Stimulated activated CD8-positive, alpha-beta memory T cell treated with anti-CD3 and anti-CD28 coated beads, Interleukin-4, amount 100 ng/mL, for 48 hours (primary cell): ENCODE data around the gene SLC35D3.
"Not testable (repeated sequence)": the region's sequence is repeated elsewhere in the genome, so short reads cannot be mapped to it uniquely, and the experiment has no call there.

ENCODE experiments used
- DNase-seq: peaks from one replicate; pipeline ENCODE4 v3.0.0-alpha.2; 2020

The SLC35D3 gene

DNA sequence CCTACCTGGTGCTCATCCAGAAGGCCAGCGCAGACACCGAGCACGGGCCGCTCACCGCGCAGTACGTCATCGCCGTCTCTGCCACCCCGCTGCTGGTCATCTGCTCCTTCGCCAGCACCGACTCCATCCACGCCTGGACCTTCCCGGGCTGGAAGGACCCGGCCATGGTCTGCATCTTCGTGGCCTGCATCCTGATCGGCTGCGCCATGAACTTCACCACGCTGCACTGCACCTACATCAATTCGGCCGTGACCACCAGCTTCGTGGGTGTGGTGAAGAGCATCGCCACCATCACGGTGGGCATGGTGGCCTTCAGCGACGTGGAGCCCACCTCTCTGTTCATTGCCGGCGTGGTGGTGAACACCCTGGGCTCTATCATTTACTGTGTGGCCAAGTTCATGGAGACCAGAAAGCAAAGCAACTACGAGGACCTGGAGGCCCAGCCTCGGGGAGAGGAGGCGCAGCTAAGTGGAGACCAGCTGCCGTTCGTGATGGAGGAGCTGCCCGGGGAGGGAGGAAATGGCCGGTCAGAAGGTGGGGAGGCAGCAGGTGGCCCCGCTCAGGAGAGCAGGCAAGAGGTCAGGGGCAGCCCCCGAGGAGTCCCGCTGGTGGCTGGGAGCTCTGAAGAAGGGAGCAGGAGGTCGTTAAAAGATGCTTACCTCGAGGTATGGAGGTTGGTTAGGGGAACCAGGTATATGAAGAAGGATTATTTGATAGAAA is 2.0 kb downstream of the SLC35D3 start:
- DNase-seq: no peak

DNA sequence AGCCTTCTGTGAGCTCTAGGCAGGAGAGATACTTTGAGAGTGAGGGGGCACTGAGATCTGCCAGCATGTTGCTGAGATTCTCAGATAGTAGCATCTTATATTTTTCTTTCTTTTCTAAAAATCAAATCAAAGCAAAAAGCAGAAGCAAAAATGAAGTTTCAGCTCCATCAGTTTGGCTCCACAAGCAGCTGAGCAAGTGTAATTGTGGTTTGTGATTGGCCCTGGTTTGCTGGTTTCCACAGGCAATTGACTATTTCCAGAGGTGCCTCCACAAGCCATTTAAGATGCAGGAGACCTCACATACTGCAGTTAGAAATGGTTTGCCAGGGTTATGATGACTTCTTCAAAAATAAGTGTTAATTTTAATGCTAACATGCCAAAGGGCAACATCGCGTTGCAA is 4.3 kb downstream of the SLC35D3 start:
- DNase-seq: no peak

DNA sequence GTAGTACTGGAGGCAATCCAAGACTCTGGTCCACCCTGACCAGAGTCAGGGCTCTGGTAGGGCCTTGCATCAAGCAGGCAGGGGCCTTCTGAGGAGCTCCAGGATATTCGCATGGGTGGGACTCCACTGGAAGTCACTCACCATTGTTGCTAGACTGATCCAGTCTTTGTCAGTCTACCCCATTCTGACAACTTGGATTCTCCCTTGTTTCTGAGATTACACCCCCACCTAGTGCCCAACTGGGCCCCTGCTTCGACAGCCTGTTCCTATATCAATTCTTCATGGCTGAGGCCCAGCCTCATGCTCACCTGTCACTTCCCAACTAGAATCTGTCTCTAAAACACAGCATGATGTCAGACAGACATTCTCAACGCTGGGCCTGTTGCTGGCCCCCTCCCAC is 5.2 kb downstream of the SLC35D3 start:
- DNase-seq: peak; percentile 27

DNA sequence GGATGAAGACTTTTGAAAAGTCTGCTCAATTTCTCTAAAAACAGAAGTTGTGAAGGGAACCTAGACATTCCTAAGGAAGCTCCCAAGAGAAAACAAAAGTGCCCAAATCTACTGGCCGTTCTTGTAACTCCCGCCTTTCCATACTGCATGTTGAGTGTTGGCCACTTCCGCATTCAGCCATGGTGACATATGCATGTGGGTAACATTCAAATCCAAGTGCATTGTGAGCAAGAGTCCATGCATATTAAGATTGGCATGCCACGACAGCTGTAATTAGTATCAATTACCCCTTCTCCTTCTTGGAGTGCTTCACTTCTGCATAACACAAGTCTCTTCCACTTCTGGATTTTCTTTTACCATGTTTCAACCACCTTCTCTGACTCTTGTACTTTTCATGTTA is 8.4 kb downstream of the SLC35D3 start:
- DNase-seq: no peak

DNA sequence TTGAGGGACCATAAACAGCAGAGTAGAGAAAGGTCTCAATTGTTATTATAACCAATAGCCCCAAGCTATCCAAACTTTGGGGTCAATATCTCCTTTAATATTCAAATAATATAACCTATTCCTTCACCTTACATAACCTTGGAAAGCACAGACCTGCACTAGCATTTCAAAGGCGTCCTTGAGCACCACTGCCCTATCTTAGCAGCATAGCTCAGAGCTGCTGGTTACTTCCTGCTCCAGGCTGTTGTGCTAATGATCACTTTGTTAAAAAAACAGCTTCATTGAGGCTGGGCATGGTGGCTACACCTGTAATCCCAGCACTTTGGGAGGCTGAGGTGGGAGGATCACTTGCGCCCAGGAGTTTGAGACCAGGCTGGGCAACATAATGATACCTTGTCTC is 10.5 kb downstream of the SLC35D3 start:
- DNase-seq: no peak

DNA sequence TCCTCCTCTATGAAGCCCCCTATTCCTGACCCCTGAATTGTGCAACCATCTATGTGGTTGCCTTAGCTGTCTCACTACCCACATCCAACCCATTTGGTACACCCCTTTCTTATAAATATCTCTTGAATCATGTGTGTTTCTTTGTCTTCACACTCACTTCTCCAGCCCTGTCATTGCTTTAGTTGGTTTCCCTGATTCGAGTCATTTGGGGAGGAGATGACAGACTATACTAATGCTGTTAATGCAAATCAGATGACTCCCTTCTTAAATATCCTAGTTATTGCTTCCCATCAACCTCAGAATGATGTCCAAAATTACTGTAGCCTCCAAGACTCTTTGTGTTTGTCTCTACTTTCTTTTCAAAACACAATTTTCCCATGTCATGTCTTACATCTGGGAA is 23.0 kb downstream of the SLC35D3 start:
- DNase-seq: no peak

DNA sequence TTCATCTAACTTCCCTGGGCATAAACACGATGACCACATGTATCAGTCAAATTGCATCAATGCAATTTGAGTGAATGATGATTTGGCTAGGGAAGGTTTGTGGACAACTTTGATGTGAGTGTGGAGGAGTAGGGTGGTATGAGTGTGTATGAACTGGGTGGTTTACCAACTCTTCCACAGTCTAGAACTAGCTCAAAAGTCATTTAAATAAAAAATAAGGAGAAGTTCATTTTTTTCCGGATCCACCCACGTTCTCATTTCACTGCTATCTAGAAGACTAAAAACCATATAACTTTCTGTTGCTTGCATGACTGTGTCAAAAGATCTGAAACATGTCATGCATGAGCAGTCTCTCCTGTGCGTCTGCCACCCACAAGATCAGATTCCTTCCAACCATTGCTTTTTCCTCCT is 23.6 kb downstream of the SLC35D3 start:
- DNase-seq: no peak

DNA sequence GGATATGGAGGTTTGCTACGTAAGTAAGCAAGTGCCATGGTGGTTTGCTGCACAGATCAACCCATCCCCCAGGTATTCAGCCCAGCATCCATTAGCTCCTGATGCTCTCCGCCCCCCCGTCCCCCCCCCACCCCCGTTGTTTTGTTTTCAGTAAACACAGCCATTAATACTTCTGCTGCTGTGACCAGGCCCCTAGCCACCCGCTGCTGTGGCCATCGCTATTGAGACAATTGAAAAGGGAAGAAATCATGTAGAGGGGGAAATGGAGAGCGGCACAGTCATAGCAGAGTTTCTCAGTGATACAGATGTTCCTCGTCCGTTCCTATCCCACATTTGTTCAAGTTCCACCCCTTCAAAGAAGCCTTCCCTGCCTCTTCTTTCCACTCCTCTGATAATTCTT is 24.9 kb downstream of the SLC35D3 start:
- no peak for DNase-seq

DNA sequence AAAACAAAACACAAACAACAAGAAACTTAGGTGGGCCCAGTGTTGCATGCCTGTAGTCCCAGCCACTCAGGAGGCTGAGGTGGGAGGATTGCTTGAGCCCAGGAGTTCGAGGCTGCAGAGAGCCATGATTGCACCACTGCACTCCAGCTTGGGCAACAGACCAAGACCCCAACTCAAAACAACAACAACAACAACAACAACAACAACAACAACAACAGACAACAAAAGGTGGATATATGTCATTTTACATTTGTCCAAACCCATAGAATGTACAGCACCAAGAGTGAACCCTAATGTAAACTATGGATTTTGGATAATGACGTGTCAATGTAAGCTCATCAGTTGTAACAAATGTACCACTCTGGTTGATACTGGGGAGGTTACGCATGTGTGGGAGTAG is 27.9 kb downstream of the SLC35D3 start:
- DNase-seq: not testable (repeated sequence)

DNA sequence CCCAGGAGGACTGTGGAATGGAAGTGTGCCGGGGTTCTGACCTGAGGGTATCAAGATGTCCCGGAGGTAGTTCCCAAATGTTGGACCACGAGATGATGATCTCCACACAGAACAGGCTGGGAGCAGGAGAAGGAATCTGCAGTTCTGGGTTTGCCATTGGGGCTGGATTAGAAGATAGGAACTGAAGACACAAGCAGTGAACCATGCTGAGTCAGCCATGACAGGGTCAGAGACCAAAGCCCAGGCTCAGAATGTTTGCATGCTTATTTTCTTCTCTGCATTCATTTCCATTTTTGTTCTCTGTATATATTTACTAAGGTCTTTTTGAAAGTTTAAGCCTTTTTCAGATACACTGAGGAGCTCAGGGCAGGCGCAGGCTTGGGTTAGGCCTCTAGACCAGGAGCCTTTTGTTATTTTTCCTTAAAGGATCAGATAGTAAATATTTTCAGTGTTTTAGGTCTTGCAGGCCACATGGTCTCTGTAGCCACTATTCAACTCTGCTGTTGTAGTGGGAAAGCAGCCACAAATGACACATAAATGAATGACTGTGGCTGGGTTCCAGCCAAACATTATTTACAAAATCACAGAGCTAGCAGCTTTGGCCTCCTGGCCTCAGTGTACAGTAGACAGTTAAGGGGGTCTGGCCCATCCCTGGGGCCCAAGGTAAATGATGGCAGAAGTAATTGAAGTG is 28.5 kb downstream of the SLC35D3 start:
- no peak for DNase-seq

DNA sequence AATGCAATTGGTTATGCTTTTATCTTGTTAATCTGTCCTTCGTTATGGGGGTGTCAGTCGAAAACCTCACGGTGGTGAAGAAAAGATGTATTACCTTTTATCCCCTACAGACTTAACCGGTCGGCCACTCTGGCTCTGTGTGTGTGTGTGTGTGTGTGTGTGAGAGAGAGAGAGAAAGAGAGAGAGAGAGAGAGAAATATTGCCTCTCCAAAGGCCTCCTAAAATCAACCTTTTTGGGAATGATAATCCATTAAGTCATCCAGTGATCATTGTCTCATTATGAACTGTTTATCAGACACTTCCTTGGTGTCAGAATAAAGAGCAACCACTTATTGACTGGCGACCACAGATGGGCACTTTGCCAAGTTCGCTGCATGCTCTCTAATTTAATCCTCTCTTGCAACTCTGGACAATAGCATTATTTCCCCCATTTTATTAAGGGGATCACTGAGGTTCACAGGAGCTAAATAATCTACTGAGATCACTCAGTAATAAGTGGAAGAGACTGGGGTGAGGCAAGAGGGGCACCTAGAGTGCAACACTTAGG is 30.7 kb downstream of the SLC35D3 start:
- DNase-seq: no peak

DNA sequence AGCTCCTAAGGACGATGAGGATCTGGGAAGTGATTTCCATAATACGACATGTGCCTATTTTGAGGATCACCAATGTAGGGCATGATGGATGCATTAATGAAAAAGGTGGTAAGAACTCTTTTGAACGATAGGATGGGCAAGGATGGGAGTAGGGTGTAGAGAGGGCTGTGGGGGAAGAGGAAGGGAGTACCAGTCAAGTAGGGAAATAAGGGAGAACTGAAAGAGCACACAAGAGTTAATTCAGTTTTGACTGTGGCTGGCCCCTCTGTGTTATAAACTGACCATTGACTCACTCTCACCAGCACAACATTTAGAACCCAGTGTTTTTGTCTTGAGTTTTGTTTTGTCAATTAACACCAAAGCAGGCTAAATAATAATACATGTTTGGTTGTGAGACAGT is 33.0 kb downstream of the SLC35D3 start:
- no peak for DNase-seq

DNA sequence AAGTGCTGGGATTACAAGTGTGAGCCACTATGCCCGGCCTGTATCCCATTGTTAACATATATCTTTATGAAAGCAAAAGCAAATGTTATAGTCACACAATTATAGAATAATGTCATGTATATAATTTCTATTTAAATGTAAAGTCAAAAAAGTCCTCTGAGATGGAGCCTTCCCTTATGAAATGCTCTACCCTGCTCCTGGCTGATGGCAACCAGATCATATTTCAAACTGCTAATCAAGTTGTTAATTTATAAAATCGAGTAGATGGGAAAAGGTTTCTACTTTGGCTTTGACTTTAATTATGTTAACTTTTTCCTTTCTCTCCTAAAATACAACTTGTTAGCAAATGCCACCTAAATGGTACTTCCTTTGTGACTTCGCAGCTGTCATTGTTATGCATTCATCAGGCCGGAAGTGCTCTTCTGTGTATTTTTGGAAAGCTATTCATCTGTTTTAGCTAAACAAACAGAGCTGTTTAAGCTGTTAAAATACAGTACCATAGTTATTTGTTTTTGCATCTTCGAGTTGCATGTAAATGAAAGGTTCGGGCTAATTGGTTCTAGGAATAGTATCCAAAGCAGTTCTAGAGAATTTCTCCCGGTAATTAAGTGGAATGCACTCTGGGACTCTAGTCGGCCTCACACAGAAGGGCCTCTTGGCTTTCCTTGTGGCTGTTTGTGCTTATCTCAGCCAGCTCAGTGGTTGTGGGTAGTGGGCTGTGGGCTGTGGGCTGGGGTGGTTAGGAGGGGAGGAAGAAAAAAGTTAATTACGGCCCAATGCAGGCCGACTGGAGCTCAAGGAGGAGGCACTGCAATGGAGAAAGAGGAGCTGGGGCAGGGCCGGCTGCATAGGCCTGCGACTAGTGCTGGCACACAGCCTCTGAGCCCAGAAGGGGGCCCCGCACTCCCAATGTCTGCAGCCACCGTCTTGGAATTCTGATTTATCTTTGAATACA is 34.8 kb downstream of the SLC35D3 start:
- DNase-seq: no peak

DNA sequence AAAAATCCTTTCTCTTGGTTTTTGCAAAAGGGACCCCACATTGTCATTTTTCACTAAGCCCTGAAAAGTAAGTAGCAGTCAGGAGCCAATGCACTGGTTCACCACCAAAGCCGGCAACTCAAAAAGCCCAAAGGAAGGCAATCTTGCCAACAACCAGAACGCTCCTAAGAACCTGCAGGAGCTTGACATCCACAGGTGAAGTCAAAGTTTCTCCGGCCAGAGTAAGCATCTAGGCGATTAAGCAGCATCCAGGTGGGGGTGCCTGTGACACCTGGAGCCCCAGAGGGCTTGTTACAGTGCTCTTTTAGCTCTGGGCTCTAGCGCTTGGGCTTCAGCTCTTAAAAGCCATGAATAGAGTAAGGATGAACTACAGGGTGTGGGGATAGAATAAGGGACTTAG is 36.1 kb downstream of the SLC35D3 start:
- DNase-seq: no peak

DNA sequence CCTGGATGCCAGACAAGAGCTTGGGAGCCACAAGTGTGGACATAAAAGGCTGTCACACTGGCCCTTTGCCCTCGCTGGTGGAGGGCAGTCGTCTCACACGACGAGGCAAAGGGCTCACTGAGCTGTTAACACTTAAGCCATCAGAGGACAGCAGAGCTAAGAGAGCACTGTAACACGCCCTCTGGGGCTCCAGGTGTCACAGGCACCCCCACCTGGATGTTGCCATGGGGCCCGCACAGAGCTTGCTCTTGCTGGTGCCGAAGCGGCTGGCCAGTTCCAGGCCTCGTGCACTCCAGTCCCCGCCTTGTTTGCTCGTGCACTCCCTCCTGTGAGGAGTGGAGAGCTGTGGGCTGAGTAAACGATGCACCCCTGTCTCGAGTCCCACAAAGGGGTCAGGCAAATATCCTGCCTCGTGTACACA is 37.4 kb downstream of the SLC35D3 start:
- DNase-seq: no peak

DNA sequence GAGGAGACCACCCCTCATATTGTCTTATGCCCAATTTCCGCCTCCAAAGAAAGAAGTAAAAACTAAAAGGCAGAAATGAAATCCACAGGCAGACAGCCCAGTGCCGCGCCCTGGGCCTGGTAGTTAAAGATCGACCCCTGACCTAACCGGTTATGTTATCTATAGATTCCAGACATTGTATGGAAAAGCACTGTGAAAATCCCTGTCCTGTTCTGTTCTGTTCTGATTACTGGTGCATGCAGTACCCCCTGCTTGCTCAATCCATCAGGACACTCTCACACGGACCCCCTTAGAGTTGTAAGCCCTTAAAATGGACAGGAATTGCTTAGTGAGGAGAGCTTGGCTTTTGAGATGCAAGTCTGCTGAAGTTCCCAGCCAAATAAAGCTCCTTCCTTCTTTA is 37.8 kb downstream of the SLC35D3 start:
- DNase-seq: not testable (repeated sequence)

DNA sequence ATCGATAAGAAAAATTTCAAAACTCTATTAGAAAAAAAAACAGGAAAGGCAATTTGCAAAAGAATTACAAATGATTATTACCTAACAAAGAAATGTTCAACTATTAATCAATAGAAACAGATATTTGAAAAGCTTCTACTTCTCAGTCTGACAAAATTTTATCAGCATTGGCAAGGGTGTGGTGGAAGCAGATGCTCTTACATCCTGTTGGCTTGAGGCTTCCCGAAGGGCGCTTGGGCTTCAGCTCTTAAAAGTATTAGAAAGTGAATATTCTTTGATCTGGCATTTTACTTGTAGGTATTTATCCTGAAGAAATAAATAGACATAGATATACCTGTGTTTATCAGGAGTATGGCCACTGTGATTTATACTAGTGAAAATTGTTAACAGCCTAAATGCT is 38.7 kb downstream of the SLC35D3 start:
- no peak for DNase-seq

DNA sequence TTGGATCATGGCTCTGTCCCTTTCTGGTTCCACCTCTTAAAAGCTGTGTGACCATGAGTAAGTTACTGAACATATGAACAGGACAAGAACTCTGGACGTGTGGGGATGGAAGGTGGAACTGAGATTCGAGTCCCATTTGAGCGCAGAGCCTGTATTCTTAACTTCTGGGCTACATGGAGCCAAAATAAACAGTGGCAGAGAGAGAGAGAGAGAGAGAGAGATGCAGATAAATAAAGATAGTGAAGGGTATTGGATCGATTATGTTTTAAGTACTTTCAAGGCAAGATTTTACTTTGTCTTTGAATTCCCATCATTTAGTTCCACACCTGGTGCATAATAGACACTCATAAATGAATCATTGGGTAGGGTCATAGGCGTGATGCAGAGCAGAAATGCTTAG is 39.7 kb downstream of the SLC35D3 start:
- DNase-seq: no peak

DNA sequence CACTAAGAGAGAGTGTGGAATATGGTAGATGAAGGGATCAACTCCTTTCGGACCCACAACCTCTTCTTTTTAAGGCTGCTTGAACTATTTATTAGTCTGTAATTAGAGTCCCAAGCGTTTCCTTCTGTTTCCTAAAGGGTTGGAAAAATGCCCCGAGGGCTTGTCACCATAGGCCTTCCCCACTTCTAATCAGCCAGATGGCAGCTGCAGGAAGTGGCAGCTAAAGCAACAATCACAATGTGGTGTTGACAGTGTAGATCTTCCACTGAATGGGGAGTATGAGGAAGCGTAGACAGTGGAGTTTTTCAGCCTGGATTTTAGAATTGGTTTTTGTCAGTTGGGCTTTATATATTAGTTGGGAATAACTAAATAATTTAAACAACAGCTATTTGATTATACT is 40.6 kb downstream of the SLC35D3 start:
- DNase-seq: no peak

DNA sequence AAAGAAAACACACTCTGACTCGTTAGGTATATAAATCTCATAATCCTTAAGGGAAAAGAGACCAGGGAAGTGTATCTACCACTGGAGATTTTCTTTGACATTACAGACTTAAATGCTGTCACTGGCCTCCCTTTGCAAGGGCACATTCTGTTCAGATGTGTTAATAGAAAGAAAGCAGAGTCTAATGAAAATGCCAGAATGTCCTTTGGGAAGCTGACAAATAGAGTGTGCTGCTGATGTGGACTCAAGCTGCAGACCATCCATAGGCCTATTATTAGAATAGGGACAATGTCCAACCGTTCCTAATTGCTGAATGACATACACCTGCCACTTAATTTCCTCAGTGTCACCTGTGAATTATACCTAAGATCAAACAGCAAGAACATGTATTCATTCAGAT is 41.2 kb downstream of the SLC35D3 start:
- DNase-seq: no peak

DNA sequence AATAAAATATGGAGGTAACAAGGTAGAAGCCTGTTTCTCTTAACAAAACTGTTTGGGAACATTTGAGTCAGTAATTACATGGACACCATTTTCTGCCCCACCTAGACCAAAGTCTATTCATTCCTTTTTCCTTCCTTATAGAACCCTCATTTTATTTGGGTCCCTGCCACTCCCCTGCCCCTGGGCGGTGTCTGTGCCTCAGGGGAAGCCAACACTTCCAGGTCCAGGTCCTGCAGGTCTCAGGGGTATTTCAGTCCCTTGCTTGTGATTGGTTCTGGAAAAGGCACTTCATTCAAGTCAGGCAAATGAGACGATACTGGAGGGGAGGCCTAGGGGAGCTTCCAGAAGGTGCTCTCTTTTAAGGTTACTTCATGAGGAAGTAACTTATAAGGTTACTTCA is 42.3 kb downstream of the SLC35D3 start:
- no peak for DNase-seq

DNA sequence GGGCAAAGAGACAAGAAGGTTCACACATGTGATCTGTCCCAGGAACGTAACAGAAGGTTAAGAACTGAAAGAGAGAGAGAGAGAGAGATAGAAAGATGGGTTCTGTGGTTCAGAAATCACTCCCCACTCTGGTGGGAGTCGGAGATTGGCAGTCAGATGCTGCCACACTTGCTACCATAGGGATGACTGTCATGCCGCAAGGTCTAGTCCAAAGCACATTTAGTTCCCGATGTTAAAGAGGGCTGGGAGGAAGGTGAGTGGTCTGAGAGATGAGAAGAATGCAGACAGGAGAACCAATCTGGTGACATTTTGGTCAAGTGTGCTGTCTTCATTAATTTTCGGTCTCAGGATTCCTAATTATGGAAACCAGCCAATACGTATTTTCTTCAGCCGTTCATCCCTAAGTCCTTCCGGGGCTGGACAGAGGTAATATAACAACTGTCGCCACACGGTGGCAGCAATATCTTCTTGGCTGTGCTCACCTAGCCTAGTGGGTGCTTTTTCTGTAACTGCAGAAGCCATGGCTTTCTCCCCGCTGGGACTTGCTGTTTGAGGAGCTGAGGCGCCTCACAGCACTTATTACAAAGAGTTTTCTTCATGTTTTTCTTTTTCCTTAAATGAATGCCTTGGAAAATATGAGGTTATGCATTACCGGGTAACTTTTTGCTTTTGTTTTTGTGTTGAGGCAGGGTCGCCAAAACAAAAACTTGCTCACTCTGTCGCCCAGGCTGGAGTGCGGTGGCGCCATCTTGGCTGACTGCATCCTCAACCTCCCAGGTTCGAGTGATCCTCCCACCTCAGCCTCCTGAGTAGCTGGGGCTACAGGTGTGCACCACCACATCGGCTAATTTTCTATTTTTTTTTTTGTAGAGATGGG is 46.0 kb downstream of the SLC35D3 start:
- DNase-seq: peak; percentile 77
